Lower leg skin (tissue), 3 donors: ENCODE results near the gene PLAC1.

Experiments
- POLR2A ChIP-seq, 2 donors: fragments of 450-650 bp; IDR thresholded peaks; one replicate each; pipeline ENCODE4 v1.6.1; 2016 to 2017; ENCODE audit warnings: antibody characterized with exemption in 2 of 2, mild to moderate bottlenecking in 1 of 2, moderate library complexity in 1 of 2
- TF ChIP-seq, protein P1 (sequence below), 3 donors: fragments of 450-650 bp; IDR thresholded peaks; one replicate each; pipeline ENCODE4 v1.5.1; 2016; ENCODE audit warnings: antibody characterized with exemption in 3 of 3, mild to moderate bottlenecking in 3 of 3, moderate library complexity in 2 of 3

DNA sequence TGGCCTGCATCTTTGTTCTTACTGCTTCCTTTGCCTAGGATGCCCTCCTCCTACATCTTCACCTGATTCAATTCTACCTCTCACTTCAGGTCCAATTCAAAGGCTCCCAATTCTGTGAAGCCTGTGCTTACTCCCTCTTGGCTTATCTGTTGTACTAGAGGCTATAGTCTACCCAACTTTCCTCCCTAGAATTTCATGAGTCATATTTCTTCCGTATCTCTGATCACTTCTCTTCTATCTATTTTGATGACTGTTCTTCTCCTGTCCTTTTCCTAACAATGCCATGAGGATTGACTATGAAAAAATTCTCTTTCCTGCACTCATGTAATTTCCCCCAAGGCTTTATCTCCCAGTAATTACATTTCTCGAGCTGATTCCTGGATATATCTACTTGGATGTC lies 96.3 kb downstream of the PLAC1 start:
- TF ChIP-seq, protein P1, sequence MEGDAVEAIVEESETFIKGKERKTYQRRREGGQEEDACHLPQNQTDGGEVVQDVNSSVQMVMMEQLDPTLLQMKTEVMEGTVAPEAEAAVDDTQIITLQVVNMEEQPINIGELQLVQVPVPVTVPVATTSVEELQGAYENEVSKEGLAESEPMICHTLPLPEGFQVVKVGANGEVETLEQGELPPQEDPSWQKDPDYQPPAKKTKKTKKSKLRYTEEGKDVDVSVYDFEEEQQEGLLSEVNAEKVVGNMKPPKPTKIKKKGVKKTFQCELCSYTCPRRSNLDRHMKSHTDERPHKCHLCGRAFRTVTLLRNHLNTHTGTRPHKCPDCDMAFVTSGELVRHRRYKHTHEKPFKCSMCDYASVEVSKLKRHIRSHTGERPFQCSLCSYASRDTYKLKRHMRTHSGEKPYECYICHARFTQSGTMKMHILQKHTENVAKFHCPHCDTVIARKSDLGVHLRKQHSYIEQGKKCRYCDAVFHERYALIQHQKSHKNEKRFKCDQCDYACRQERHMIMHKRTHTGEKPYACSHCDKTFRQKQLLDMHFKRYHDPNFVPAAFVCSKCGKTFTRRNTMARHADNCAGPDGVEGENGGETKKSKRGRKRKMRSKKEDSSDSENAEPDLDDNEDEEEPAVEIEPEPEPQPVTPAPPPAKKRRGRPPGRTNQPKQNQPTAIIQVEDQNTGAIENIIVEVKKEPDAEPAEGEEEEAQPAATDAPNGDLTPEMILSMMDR (IDR thresholded peaks at IDR 0.05), result no peak
- TF ChIP-seq POLR2A (IDR thresholded peaks at IDR 0.05), result no peak
